Endothelial cell of umbilical vein (primary cell): ENCODE data around the gene HAT1. TPM values are rescaled to one million over a fixed set of nuclear protein-coding genes. Genes with fewer than 3 reads are reported as not detected.

Experiments
- BruUV-seq: library from RNA; stranded (reverse); fragments of 400-500 nt; replicated peaks from 2 replicates; lab custom pipeline; 2021; lab: Mats Ljungman, UMichigan
- CTCF ChIA-PET: fragments of 300-600, 350-600 bp; sonication (Branson Sonifier 250); formaldehyde crosslinking; loops from one replicate; lab custom pipeline; 2021; ENCODE audit warnings: antibody characterized with exemption, inconsistent platforms; lab: Charles Lee
- POLR2A ChIA-PET: fragments of 300-600, 350-600 bp; sonication (Branson Sonifier 250); formaldehyde crosslinking; loops from one replicate; lab custom pipeline; 2021; ENCODE audit warnings: antibody characterized with exemption, inconsistent platforms; lab: Charles Lee
- DNase-seq: peaks from one replicate; pipeline ENCODE4 v3.0.0-alpha.2; 2011; ENCODE audit warnings: low read depth, low spot score
- FAIRE-seq: peaks from 2 replicates; lab custom pipeline; 2011; peaks lifted over from hg19 to GRCh38; lab: Jason Lieb, UNC
- H2AFZ ChIP-seq: 2 replicates; pipeline ENCODE4 v1.6.0; 2012; ENCODE audit warnings: low read depth, low read length, control low read depth, inconsistent platforms
- H3K27ac ChIP-seq: 2 replicates; pipeline ENCODE4 v1.5.1; 2011; ENCODE audit warnings: low read depth, mild to moderate bottlenecking, control low read depth, low read length, moderate library complexity; ENCODE audit not compliant: insufficient read depth
- H3K27me3 ChIP-seq, 2 experiments: 2 replicates each; pipeline versions ENCODE4 v1.6.0 to v1.6.1; 2011; ENCODE audit warnings: low read length in 2 of 2, mixed read lengths in 1 of 2; ENCODE audit not compliant: control insufficient read depth in 2 of 2, insufficient read depth in 2 of 2
- H3K36me3 ChIP-seq, 2 experiments: 2 replicates in 1 of 2; 3 replicates in 1 of 2; pipeline ENCODE4 v1.5.1; 2011; ENCODE audit warnings: low read length in 2 of 2, mild to moderate bottlenecking in 1 of 2, moderate library complexity in 1 of 2; ENCODE audit not compliant: control insufficient read depth in 2 of 2, insufficient read depth in 2 of 2; ENCODE audit errors: extremely low read depth in 1 of 2
- H3K4me1 ChIP-seq: 3 replicates; pipeline ENCODE4 v1.5.1; 2011; ENCODE audit warnings: mild to moderate bottlenecking, low read length; ENCODE audit not compliant: control insufficient read depth, insufficient read depth; ENCODE audit errors: extremely low read depth
- H3K4me2 ChIP-seq: 2 replicates; pipeline ENCODE4 v1.6.1; 2011; ENCODE audit warnings: low read length, control low read depth, mixed read lengths; ENCODE audit not compliant: insufficient read depth
- H3K4me3 ChIP-seq, 3 experiments: fragments of 200-600 bp in 1 of 3; sonication (generic), shearing (Covaris generic) in 1 of 3; replicated peaks in 1 of 3; 2 replicates each; pipeline ENCODE4 v1.5.1; 2011 to 2016; ENCODE audit warnings: control low read depth in 3 of 3, low read length in 3 of 3, mild to moderate bottlenecking in 2 of 3, inconsistent platforms in 1 of 3, low read depth in 1 of 3, moderate library complexity in 1 of 3; ENCODE audit not compliant: insufficient read depth in 1 of 3
- H3K79me2 ChIP-seq: 2 replicates; pipeline ENCODE4 v1.6.0; 2012; ENCODE audit warnings: low read length, inconsistent platforms; ENCODE audit not compliant: control insufficient read depth, insufficient read depth
- H3K9ac ChIP-seq: replicated peaks from 2 replicates; pipeline ENCODE3; 2011; ENCODE audit warnings: low read length, control low read depth; ENCODE audit not compliant: insufficient read depth; ENCODE audit errors: extremely low read depth
- H3K9me1 ChIP-seq: replicated peaks from 3 replicates; pipeline ENCODE4 v1.6.0; 2011; ENCODE audit warnings: mild to moderate bottlenecking, low read length; ENCODE audit not compliant: control insufficient read depth, insufficient read depth; ENCODE audit errors: extremely low read depth
- H3K9me3 ChIP-seq: replicated peaks from 2 replicates; pipeline ENCODE4 v1.5.1; 2012; ENCODE audit warnings: low read length, inconsistent platforms; ENCODE audit not compliant: control insufficient read depth, insufficient read depth
- H4K20me1 ChIP-seq: replicated peaks from 2 replicates; pipeline ENCODE3; 2011; ENCODE audit warnings: mild to moderate bottlenecking, low read length; ENCODE audit not compliant: control insufficient read depth, insufficient read depth; ENCODE audit errors: extremely low read depth
- EZH2 ChIP-seq: IDR thresholded peaks from 2 replicates; pipeline ENCODE4 v1.6.1; 2012; ENCODE audit warnings: borderline replicate concordance, low read depth, mild to moderate bottlenecking, moderate library complexity, low read length, inconsistent platforms; ENCODE audit not compliant: severe bottlenecking
- FOS ChIP-seq: IDR thresholded peaks from 2 replicates; pipeline ENCODE4 v1.6.1; 2011; ENCODE audit warnings: mild to moderate bottlenecking, low read length, moderate library complexity, borderline replicate concordance; ENCODE audit not compliant: insufficient read depth
- GATA2 ChIP-seq: IDR thresholded peaks from 2 replicates; pipeline ENCODE4 v1.7.0; 2011; ENCODE audit warnings: low read depth, mild to moderate bottlenecking, moderate library complexity, mixed read lengths, low read length; ENCODE audit not compliant: insufficient read length, insufficient read depth
- JUN ChIP-seq: IDR thresholded peaks from 2 replicates; pipeline ENCODE4 v1.6.1; 2011; ENCODE audit warnings: borderline replicate concordance, low read depth; ENCODE audit not compliant: insufficient read length, insufficient read depth
- MYC ChIP-seq: IDR thresholded peaks from one replicate; pipeline ENCODE4 v1.6.1; 2011; ENCODE audit warnings: mild to moderate bottlenecking, low read depth, low read length
- POLR2A ChIP-seq: IDR thresholded peaks from 2 replicates; pipeline ENCODE4 v1.6.1; 2012; ENCODE audit warnings: low read depth, mild to moderate bottlenecking, control low read depth, low read length
- POLR2AphosphoS5 ChIP-seq: IDR thresholded peaks from 2 replicates; pipeline ENCODE4 v1.6.1; 2012; ENCODE audit warnings: low read depth, mild to moderate bottlenecking, control low read depth, low read length, moderate library complexity; ENCODE audit not compliant: insufficient read depth
- dilution Hi-C: fragments of 300-500 bp; cut with MboI; formaldehyde crosslinking; loops from one replicate; pipeline ENCODE4 v1.15.0; 2019; ENCODE audit warnings: low sequenced_read_pairs; ENCODE audit not compliant: extremely low pct_ligation_motif_present
- intact Hi-C: fragments of 100-400 bp; cut with micrococcal nuclease; formaldehyde crosslinking; loops from one replicate; pipeline ENCODE4 v1.10.0; 2022
- polyA plus RNA-seq, 4 experiments: library from polyadenylated mRNA; depleted of rRNA in 3 of 4; stranded (reverse) in 3 of 4; unstranded in 1 of 4; fragments of >200 nt; gene quantifications; 2 replicates each; pipeline versions ENCODE4 v1.2.1 to v1.2.3, GENCODE V29; 2011 to 2012; ENCODE audit warnings: missing spikeins in 1 of 4
- total RNA-seq: library from RNA; stranded (reverse); gene quantifications from 2 replicates; pipeline ENCODE4 v1.2.3, GENCODE V29; 2021
- TF ChIP-seq, protein P1 (sequence below), 2 donors: IDR thresholded peaks; 1 replicate in 1 of 2; 2 replicates in 1 of 2; pipeline ENCODE4 v1.5.1; 2011; ENCODE audit warnings: low read length in 2 of 2, mild to moderate bottlenecking in 2 of 2, moderate library complexity in 2 of 2, control low read depth in 1 of 2, inconsistent platforms in 1 of 2, low read depth in 1 of 2; ENCODE audit not compliant: insufficient read depth in 1 of 2; ENCODE audit errors: extremely low read depth in 1 of 2
- TF ChIP-seq, protein P2 (sequence below): IDR thresholded peaks from 2 replicates; pipeline ENCODE4 v1.6.1; 2011; ENCODE audit not compliant: insufficient read depth, insufficient read length

The HAT1 gene
- total and polyA plus RNA-seq, 2 donors (not counting 3 experiments of a cell fraction or from before 2014, with no cell fraction given): 27.4 to 50.3 TPM

DNA sequence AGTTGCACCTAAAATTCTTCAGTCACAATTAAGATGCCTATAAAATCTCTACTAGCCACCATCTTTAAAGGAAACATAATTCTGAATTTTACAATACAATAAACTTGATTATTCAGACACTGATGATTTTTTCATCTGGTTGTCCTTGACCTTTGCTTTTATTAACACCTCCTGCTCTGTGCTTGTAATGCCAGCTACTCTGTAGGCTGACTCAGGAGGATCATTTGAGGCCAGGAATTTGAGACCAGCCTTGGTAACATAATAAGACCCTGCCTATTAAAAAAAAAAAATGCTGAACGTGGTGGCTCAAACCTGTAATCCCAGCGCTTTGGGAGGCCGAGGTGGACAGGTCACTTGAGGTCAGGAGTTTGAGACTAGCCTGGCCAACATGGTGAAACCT lies 38.3 kb downstream of the HAT1 start:
- no peak for FAIRE-seq
- CTCF ChIA-PET: interaction anchor here (1.2 to 1.6 kb wide), 2 partner anchors 9 to 144 kb away, joined by 3 read pairs; no protein-coding TSS in a partner anchor

More for the DNA sequence above, 38.3 kb downstream of the HAT1 start:
- DNase-seq: no peak
- Histone ChIP-seq H3K27me3 (no peaks in the 10 kb centered on the region), H3K4me2 (no peak overlapping the region), H3K4me1 (no peaks in the 10 kb centered on the region), H3K9me3 (no peaks in the 10 kb centered on the region), H2AFZ (no peak overlapping the region), H3K9ac (no peak overlapping the region), H3K9me1 (no peaks in the 10 kb centered on the region), H3K79me2 (peaks cover 1% of the 10 kb centered on the region), H4K20me1 (no peaks in the 10 kb centered on the region), H3K36me3 (peaks cover 0 to under 1% of the 10 kb centered on the region in 2 experiments), H3K27ac (no peak overlapping the region), H3K4me3 (no peak overlapping the region)
- BruUV-seq: no TSS peak
- intact Hi-C loops: loop anchor here (5.0 kb wide), 1 partner anchor 92 kb away; no protein-coding TSS in a partner anchor
- POLR2A ChIA-PET: no interaction called here
- TF ChIP-seq GATA2 (no peak), POLR2AphosphoS5 (no peak), POLR2A (no peak), FOS (no peak), EZH2 (no peak), MYC (no peak), JUN (no peak)
- TF ChIP-seq, protein P1, sequence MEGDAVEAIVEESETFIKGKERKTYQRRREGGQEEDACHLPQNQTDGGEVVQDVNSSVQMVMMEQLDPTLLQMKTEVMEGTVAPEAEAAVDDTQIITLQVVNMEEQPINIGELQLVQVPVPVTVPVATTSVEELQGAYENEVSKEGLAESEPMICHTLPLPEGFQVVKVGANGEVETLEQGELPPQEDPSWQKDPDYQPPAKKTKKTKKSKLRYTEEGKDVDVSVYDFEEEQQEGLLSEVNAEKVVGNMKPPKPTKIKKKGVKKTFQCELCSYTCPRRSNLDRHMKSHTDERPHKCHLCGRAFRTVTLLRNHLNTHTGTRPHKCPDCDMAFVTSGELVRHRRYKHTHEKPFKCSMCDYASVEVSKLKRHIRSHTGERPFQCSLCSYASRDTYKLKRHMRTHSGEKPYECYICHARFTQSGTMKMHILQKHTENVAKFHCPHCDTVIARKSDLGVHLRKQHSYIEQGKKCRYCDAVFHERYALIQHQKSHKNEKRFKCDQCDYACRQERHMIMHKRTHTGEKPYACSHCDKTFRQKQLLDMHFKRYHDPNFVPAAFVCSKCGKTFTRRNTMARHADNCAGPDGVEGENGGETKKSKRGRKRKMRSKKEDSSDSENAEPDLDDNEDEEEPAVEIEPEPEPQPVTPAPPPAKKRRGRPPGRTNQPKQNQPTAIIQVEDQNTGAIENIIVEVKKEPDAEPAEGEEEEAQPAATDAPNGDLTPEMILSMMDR (IDR thresholded peaks at IDR 0.05; ENCODE audit: extremely low read depth in 1 of 2, insufficient read depth in 1 of 2, low read depth in 1 of 2, low read length in 2 of 2): no peak
- TF ChIP-seq, protein P2, sequence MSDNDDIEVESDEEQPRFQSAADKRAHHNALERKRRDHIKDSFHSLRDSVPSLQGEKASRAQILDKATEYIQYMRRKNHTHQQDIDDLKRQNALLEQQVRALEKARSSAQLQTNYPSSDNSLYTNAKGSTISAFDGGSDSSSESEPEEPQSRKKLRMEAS: no peak
- dilution Hi-C loops: no loop called here
